Measurements from ENCODE around the gene MAPKAPK3.

MAPKAPK3 gene

DNA sequence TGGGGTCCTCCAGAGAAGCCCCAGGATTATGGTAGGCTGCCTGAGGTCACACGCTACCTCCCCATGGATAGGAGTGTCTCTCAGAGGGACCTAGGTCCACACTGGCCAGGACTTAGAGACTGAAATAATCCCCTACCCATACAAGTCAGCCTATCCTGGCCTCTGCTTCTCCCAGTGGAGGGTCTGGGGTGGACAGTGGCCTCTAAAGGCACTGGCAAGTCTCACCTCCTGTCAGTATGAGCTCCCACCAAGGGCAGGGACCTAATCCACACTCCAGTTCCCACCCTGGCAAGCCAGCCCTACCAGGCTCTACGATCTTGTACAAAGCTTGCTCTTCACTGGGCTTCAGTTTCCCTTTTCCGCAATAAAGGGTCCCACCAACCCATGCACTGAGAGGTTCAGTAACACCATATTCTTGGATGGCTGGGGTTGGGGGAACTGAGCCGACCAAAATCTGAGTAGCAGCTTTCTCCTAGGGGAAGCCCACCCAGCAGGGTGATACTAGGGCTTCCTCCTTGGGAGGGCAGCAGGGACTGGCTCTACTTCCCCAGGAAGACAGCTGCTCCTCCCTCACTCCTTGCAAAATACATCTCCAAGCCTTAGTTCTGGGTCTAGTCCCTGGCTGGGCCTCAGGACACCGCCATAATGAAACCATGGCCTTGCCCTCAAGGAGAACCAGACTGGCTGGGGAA, 7.7 kb upstream of the MAPKAPK3 start:
- no peak for DNase-seq (ENCODE audit: low read depth in 2 of 2)

DNA sequence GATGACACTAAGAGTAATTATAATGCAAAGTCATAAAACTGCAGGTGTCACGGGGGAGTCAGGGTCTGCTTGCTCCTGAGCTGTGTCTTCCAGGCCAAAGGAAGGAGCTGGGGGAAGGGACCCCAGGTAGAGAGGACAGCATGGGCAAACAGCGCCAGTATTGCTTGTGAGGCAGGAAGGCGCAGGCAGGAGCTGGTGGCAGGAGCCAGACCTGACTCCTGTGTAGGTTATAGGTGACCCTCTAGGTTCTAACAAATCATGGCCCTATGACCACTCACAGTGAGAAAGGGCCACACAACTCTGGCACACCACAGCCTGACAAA, 7.2 kb upstream of the MAPKAPK3 start:
- no peak for DNase-seq (ENCODE audit: low read depth in 2 of 2)

DNA sequence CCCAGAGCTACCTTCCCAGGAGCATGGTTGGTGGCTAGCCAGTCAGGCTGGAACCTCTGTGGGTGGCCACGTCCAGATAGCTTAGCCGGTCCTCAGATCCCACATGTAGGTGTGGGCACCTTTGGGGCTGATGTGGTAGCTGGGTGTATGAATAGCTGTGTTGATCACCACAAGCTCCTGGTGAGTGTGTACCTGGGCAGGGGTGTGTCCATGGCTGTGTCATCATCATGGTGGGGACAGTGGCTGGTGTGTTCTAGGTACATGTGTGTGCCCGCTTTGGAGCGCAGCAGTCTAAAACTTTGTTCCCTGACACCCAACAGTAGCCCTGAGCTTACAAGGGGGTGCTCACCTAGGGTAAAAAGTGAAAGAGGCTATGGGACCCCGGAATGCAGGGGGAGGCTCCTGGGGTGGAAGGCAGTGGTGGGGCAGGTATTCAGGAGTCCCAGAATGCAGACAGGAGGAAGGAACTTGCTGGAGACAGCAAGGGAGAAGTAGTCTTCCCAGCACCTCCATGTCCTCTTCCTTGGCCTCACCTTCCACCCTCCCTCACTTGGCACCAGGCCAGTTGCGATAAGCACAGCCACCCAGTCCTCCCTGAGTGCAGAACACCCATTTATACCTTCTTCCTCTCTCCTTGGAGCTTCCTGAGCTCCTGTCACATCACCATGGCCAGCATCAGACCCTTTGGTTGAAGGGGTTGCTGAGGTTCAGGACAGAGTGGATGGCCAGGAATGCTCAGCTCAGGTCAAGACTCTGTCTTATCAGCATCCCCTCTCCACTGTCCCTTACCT, 6.6 kb upstream of the MAPKAPK3 start:
- DNase-seq (ENCODE audit: low read depth in 2 of 2): peak in 1 of 2 donors; percentile 64

DNA sequence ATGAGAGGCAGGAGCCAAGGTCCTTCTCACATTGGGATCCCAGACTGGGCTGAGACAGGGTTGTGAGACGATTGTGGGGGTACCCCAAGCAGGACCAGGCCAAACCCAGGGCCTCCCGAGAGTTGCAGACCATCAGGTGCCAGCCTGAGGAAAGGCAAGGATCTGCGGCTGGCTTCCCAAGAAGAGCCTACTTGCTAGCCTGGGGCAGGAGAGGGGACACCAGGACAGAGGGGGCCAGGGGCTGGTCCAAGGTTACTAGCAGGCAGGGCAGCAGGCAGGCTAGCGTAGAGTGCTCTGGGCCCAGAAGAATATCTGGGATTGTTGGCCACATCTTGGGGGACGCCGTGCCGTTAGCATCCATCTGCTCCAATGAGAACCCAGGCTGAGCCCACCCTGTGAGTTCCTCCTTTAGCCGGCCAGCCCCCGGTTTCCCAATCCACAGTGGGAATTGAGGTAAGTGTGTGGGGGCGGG, 5.9 kb upstream of the MAPKAPK3 start:
- no peak for DNase-seq (ENCODE audit: low read depth in 2 of 2)

DNA sequence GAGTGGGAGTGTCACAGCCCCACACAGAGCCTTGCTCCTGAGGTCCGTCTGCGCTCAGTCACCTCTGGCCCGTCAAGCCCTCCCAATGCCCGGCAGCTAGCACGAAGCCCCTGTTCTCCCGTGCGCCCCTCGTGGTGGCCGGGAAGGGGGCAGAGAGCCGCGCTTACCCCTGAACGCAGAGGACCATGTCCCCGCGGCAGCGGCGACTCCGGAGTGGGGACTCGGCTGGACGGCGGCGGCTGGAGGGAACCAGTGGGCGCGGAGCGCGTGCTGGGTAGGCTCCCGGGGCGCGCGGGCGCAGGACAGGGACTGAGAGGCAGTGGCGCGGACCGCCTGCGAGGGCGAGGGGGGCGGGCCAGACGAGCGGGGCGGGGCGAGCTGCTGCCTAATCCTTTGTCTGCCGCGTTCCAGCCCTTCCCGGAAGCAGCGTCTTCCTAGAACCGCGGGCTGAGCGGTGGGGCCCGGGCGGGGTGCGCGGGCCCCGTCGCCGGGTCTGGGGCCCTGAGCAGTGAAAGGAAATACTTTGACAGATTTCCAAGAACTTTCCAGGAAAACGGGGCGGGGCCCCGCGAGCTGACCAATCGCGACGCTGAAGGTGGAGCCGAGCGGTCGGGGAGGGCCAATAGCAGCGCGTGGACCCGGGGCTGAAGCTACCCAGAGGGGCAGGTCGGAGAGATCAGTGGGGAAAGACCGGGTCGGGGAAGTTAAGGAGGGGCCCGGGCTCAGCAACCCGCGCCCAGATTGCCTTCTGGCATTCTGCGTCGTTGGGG, 5.3 kb upstream of the MAPKAPK3 start, which contains the start of gene CISH:
TSS of gene CISH (minus strand) at position 311 of the 770 bp plus-strand sequence. CDS start at position 187, 124 bp downstream.
- peak; percentile 97 to 98 for DNase-seq (ENCODE audit: low read depth in 2 of 2)

DNA sequence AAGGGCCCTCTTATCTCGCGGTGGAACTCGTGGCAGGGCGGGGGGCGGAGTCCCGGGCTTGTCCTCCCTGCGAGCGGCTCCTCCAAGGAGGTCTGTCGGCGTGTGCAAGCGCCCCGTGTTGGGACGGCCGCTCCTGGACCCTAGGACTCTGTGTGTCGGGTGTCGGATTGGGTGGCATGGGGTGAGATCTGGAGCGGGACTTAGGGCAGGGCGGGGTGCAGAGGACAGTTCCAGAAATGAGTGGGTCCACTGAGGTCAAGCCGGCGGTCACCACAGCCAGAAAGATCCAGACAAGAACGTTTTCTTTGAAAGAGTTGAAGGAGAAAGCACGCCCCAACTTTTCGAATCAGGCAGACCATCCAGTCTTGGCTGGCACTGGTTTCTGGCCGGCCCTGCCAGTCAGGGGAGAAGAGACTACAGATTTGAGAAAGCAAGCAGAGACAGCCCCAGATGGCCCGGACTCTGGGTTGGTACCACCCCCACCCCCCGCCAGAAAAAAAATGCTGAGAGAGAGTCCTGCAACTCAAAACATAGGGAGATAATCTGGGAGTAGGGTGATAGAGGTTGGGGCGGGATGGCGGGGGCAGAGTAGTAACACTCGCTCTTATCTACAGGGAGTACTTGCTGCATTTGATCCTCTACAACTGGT, 4.6 kb upstream of the MAPKAPK3 start:
- DNase-seq (ENCODE audit: low read depth in 2 of 2): no peak

DNA sequence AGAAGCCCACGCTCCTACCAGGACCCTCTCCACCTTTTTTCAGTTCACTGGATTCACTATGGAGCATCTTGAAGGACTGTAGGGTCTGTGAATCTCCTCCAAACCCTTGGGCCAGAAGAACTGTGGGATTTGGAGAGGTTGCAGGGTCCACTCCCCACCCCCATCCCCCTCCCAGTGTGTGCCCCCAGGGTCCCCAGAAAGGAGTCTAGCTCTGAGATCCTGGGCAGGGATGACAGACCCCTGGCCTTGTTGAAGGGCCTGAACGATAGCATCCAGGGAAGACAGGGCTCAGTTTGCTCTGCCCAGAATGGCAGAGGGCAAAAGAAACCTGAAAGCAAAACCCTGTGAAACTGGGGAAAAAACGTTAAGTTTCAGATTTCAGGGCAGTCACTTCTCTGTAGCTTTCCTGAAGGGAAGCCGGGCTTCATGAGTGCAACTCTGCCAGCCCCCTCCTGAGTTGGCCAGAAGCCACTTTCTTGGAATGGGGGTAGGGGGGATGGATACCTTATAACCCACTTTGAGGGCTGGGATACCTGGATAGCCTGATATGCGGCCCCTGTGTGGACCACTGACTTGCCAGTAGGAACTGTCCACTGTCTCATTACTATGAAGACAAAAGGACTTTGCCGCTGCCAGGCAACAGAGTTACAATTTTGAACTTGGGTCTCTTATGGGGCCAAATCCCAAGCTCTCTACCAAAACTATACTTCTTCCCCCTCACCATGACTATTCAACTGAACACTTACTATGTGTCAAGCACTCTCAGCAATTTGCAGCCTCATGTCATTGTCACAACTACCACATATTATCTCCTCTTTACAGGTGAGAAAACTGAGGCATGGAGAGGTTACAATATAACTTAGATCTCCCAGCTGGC, 3.7 kb upstream of the MAPKAPK3 start:
- DNase-seq (ENCODE audit: low read depth in 2 of 2): no peak

DNA sequence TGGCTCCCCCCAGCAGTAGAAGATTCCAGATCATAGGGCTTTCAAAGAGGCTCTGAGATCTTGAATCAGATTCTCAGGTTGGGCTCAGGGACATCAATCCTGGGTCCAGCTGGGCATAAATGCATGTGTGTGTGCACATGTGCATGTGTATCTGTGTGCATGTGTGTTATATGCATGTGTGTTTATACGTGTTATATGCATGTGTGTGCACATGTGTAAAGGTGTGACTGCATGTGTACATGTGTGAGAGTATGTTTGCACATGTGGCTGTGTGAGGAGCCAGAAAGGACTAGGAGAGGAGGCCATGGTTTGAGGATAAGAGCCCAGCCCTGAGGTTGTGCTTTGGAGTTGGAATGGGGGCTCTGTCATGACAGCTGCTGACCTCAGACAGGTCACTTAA, 1.8 kb upstream of the MAPKAPK3 start:
- no peak for DNase-seq (ENCODE audit: low read depth in 2 of 2)

DNA sequence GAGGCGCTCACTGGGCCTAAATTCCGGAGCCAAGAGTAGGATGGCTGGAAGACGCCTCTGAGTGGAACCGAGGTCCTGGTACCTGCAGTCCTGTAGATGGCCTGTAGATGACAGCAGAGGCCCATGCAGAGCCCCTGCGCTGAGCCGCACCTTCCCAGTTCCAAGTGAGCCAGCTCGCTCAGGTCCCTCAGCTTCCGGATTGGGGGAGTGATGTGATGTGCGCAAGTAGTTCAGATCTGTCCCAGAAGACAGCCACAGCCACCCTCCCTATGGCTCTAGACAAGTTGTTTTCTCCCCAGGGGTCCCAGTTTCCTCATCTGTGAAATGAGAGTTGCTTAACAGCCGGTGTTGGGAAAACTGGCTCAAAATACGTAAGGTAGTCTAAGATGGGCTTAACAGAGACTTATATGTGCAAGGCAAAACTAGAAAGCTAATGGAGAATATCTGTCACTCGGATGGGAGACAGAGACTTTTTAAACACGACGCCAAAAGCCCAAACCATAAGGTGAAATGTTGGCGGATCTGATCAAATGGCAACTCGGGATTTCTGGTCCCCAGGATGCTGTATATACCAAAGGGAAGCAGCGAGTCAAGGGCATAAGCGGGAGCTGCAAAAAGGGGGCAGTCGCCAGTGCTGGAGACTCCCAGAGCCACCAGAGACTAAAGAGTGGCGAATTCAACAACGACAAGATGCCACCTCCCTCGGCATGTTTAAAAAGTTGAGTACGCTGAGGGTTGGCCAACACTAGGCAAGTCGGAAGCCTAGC, 765 bp upstream of the MAPKAPK3 start:
- DNase-seq (ENCODE audit: low read depth in 2 of 2): peak; percentile 73

DNA sequence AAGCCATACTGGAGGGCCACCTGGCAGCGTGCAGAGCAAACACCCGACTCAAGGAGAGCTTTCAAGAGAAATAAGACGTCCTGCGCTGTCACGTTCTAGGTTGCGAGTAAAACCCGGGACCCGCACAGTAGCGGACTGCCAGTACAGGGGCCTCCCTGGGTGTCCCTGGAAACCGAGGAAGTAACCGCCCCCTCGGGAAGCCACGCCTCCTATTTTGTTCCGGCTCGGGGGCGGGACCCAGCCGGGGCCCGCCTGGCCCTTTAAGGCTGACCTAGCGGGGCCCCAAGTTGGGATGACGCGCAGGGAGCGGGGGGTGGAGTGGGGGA, 218 bp upstream of the MAPKAPK3 start:
- DNase-seq (ENCODE audit: low read depth in 2 of 2): peak; percentile 91 to 93

DNA sequence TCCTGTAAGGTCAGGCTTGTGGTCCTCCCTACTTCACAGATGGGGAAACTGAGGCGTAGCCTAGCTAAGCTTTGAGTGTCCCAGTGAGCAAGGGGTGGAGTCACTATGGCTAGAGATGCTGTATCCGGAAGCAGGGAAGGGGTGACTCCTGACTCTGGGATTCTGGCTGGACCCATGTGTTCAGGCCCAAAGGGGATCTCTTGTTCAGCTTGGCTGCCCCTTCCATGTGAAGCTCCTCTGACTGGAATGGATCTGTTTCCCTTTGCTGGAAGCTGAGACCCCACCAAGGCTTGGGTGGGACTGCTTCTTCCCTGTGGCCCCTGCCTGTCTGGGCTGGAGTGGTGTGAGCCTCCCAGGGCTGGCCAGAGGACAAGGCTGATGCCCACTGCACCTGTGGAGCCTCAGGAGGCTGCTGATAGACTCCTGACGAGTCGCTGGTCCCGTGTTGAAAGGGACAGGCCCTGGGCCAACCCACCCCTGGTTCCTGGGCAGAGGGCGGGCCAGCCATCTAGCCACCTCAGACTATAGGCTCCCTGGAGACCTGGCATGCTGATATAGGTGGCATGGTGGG, 1.0 kb downstream of the MAPKAPK3 start:
- DNase-seq (ENCODE audit: low read depth in 2 of 2): no peak

DNA sequence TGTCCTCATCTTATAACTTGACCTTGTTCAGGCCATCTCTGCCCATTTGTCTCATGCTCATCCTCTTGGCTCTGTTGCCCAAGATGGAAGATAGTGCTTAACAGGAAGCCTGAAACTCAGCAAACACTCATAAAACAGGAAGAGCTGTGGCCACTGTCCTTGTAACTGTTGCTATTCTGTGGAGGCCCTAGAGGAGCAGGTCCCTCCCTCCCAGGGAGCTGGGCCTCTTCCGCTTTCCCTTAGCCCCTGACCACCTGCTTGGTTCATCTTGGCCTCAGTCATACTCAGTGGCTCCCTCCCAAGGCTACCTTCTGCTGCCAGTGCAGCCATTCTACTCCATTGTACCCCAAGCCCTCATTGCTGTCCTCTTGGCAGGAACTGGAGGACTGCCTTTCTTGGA, 3.5 kb downstream of the MAPKAPK3 start:
- no peak for DNase-seq (ENCODE audit: low read depth in 2 of 2)

DNA sequence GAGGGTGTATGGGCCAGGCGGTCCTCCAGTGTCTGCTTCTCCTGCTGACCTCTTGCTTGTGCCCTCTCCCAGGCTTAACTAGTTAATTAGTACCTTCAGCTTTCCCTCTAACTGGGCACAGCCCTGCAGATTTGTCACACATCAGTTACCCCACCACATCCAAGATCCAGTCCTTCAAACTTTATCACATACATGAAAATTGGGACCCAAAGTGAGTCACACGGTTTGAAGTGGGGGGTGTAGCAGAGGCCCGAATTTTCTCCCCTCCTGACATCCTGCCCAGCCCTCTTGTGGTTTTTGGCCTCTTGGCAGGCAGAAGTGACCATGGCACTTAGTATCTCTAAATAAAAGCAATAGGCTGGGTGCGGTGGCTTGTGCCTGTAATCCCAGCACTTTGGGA, 3.9 kb downstream of the MAPKAPK3 start:
- no peak for DNase-seq (ENCODE audit: low read depth in 2 of 2)

DNA sequence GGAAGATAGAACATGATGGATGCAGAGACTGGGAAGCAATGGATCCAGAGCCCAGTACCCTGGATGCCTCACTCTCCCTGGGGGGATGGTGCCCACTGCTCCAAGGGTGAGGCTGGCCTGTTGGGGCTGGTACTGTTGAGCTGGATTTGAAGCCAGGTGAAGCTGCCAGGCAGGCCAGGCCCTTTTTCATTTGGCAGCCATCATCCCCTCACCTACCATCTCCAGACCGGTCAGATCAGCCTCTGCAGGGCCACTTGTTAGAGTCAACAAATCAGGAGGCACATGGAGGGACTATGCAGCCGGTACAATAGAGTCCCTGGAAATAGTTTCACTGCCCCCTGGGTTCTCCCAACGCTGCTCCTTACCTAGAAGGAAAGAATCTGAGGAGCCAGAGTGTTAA, 5.9 kb downstream of the MAPKAPK3 start:
- DNase-seq (ENCODE audit: low read depth in 2 of 2): no peak

DNA sequence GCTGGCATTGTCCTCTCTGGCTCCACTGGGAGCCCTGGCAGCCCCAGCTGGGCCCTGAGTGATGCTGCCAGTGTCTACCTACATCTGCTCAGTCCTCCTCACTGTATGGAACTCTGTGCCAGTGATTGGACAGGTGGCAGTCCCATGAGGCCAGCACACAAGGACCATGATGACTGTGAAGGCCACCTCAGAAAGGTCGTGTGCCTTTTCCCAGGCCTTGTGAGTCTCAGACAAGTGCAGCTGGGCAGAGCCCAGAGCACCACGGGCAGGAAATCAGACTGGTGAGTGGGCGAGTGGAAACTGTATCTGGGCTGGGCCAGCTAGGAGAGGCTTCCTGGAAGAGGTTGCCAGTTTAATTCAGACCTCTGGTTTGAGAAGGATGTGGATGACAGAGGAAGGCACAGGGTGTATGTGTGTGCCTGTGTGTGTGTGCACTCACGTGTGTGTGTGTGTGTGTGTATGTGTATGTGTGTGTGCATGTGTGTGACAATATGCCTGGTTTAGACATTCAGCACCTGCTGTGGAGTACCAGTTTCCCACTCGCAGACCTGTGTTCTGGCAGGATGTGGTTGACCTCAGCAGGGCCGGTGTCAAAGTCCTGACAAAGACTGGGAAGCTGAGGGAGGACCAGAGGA, 7.0 kb downstream of the MAPKAPK3 start:
- peak; percentile 58 to 60 for DNase-seq (ENCODE audit: low read depth in 2 of 2)

DNA sequence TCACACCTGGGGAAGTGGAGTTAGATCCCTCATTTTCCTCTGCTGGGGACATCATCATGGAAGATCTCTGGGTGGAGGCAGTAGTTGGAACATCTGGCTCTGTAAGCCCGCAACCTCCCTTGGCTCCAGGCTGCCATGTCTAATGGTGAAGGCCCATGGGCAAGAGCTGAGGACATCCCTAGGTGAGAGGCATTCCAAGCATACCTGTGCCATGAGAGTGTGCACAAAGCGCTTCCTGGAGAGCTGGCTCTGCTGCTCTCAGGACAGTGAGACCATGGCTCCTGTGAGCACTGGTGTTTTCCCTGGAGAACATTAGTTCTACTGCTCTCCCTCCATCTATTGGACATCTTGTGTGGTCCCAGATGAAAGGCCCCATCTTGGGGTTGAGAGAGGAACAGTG, 7.7 kb downstream of the MAPKAPK3 start:
- DNase-seq (ENCODE audit: low read depth in 2 of 2): no peak

DNA sequence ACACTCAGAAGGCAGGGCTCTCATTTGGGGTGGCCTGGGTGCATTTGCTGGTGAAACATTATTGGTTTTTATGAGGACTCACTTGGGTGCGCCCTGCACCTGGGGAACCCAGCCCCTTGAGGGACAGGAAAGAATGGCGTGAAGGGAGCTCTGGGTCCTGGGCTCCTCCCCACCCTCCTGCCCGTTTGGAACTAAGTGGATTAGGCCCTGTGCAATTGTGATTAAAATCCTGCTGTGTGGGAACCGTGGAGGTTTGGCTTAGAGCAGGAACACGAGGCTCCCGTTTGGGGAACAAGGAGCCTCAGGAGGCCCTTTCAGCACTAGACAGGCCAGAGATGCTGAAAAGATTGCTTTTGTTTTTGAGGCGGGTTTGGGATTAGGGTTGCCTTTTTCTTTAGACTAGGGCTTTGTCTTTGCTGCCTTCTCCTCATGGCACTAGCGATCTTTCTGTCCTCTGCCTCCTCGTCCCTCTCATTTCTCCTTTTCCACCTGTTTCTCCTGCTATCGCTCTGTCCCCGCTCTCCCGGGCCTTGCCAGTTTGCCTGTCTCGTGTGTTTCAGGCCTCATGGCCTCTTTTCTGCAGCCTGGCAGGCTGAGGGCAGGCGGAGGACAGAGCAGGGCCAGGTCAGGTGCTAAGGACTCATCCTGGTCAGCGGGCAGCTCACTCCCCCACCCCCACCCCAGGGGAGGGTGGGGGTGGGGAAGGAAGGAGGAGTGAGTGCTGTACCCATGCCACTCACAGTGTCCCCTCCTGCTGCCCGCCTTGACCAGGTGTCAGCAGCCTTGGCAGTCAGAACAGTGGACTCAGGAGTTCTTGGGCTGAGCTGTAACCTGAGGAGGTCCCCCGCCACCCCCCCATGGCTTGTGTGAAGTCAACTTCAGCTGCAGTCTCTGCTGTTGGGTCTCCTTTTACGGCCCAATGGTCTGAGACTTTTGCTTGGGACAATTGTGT, 8.6 kb downstream of the MAPKAPK3 start:
- no peak for DNase-seq (ENCODE audit: low read depth in 2 of 2)

DNA sequence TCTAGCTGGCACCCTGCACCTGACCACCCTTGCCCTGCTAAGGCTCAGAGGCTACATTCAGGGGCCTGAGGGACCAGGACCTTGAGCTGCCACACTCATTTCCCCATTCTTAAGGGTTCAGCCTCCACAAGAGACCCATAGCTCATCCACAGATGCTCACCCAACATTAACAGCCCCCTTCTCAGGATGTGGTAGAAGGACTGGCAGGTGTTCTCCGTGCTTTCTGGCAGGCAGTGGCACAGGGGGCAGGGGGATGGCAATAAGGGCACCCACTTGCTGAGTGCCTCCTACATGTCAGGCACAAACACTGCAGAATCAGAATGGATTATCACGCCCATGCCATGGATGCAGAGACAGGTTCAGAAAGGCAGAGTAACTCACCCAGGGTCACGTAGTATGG, 9.4 kb downstream of the MAPKAPK3 start:
- no peak for DNase-seq (ENCODE audit: low read depth in 2 of 2)

Measured in stimulated activated CD8-positive, alpha-beta memory T cell treated with anti-CD3 and anti-CD28 coated beads, Interleukin-7, amount 100 ng/mL, for 4 hours (primary cell).